PC-3 (cell line): ENCODE data around the gene DPY30.

Experiments
- EZH2 ChIP-seq: fragments of 300-600 bp; sonication (generic); IDR thresholded peaks from one replicate; pipeline ENCODE4 v1.6.1; 2017; ENCODE audit warnings: antibody characterized with exemption, mild to moderate bottlenecking, low read length; ENCODE audit not compliant: unreplicated experiment
- EZH2phosphoT487 ChIP-seq: fragments of 300-600 bp; sonication (generic); IDR thresholded peaks from 2 replicates; pipeline ENCODE4 v1.6.1; 2018; ENCODE audit warnings: mild to moderate bottlenecking, antibody characterized with exemption, low read length, borderline replicate concordance
- TF ChIP-seq, protein P1 (sequence below): fragments of 300-600 bp; sonication (generic); conservative IDR thresholded peaks from 2 replicates; pipeline ENCODE4 v1.5.1; 2017; ENCODE audit warnings: antibody characterized with exemption, low read depth, mild to moderate bottlenecking, low read length

DNA sequence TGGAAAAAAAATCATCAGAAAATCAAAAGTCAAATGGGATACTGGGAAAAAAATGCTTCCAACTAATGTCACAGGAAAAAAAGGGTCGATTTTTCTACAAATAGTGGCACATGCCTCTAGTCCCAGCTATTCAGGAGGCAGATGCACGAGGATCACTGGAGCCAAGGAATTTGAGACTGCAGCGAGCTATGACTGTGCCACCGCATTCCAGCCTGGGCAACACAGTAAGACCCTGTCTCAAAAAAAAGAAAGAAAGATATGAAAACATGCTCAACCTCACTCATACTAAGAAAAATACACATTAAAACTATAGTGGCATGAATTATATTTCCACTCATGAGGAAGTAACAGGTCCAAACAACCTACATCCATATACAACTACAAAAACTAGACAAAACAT, 46.7 kb downstream of the DPY30 start:
- TF ChIP-seq, protein P1, sequence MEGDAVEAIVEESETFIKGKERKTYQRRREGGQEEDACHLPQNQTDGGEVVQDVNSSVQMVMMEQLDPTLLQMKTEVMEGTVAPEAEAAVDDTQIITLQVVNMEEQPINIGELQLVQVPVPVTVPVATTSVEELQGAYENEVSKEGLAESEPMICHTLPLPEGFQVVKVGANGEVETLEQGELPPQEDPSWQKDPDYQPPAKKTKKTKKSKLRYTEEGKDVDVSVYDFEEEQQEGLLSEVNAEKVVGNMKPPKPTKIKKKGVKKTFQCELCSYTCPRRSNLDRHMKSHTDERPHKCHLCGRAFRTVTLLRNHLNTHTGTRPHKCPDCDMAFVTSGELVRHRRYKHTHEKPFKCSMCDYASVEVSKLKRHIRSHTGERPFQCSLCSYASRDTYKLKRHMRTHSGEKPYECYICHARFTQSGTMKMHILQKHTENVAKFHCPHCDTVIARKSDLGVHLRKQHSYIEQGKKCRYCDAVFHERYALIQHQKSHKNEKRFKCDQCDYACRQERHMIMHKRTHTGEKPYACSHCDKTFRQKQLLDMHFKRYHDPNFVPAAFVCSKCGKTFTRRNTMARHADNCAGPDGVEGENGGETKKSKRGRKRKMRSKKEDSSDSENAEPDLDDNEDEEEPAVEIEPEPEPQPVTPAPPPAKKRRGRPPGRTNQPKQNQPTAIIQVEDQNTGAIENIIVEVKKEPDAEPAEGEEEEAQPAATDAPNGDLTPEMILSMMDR, result no peak
- no peak for TF ChIP-seq EZH2
- TF ChIP-seq EZH2phosphoT487, result no peak
